Trophoblast cell (in vitro differentiated cells and primary cell): ENCODE measurements around the gene SLC35A4.
A peak's percentile ranks its signal among the peaks of the same experiment; 100 is the strongest.

Source experiments
- DNase-seq, 2 donors: peaks; one replicate each; pipeline ENCODE4 v3.0.0-alpha.2; 2016
- H2AFZ ChIP-seq: 2 replicates; pipeline ENCODE4 v1.6.1; 2013; ENCODE audit warnings: low read length, moderate library complexity, mild to moderate bottlenecking; ENCODE audit not compliant: insufficient read depth, poor library complexity
- H2AK5ac ChIP-seq: 2 replicates; pipeline ENCODE4 v1.6.1; 2013; ENCODE audit warnings: mild to moderate bottlenecking, low read length
- H2BK120ac ChIP-seq: 2 replicates; pipeline ENCODE4 v1.6.1; 2013; ENCODE audit warnings: low read length, mild to moderate bottlenecking, moderate library complexity; ENCODE audit not compliant: insufficient read depth, poor library complexity
- H2BK12ac ChIP-seq: 2 replicates; pipeline ENCODE4 v1.6.1; 2013; ENCODE audit warnings: mild to moderate bottlenecking, low read length, moderate library complexity
- H2BK5ac ChIP-seq: 2 replicates; pipeline ENCODE4 v1.6.1; 2013; ENCODE audit warnings: low read length, low read depth, moderate library complexity, mild to moderate bottlenecking; ENCODE audit not compliant: poor library complexity
- H3K14ac ChIP-seq: 2 replicates; pipeline ENCODE4 v1.6.1; 2013; ENCODE audit warnings: mild to moderate bottlenecking, low read length
- H3K18ac ChIP-seq: 2 replicates; pipeline ENCODE4 v1.6.1; 2013; ENCODE audit warnings: mild to moderate bottlenecking, low read length
- H3K23ac ChIP-seq: 2 replicates; pipeline ENCODE4 v1.6.1; 2013; ENCODE audit warnings: low read length
- H3K27ac ChIP-seq: 2 replicates; pipeline ENCODE4 v1.5.1; 2013; ENCODE audit warnings: low read depth, mild to moderate bottlenecking, inconsistent platforms, low read length, moderate library complexity
- H3K27me3 ChIP-seq: 2 replicates; pipeline ENCODE4 v1.6.1; 2013; ENCODE audit warnings: inconsistent platforms, mild to moderate bottlenecking, low read length, moderate library complexity; ENCODE audit not compliant: insufficient read depth
- H3K36me3 ChIP-seq, 2 experiments: 1 replicate in 1 of 2; 2 replicates in 1 of 2; pipeline ENCODE4 v1.6.1; 2013; ENCODE audit warnings: low read length in 2 of 2, mild to moderate bottlenecking in 2 of 2, moderate library complexity in 1 of 2; ENCODE audit not compliant: insufficient read depth in 2 of 2, control insufficient read depth in 1 of 2
- H3K4ac ChIP-seq: 2 replicates; pipeline ENCODE4 v1.6.1; 2013; ENCODE audit warnings: low read depth, mild to moderate bottlenecking, low read length, moderate library complexity
- H3K4me1 ChIP-seq, 2 experiments: 1 replicate in 1 of 2; 2 replicates in 1 of 2; pipeline ENCODE4 v1.6.1; 2013; ENCODE audit warnings: low read length in 2 of 2, mild to moderate bottlenecking in 2 of 2, moderate library complexity in 1 of 2; ENCODE audit not compliant: insufficient read depth in 2 of 2, control insufficient read depth in 1 of 2
- H3K4me2 ChIP-seq: 2 replicates; pipeline ENCODE4 v1.6.1; 2013; ENCODE audit warnings: inconsistent platforms, mild to moderate bottlenecking, low read length, moderate library complexity
- H3K4me3 ChIP-seq: 2 replicates; pipeline ENCODE4 v1.5.1; 2013; ENCODE audit warnings: mild to moderate bottlenecking, low read depth, low read length, inconsistent platforms
- H3K79me1 ChIP-seq: one replicate; pipeline ENCODE4 v1.6.1; 2013; ENCODE audit warnings: low read length
- H3K79me2 ChIP-seq: 2 replicates; pipeline ENCODE4 v1.6.1; 2013; ENCODE audit warnings: low read length, mild to moderate bottlenecking; ENCODE audit not compliant: control insufficient read depth, insufficient read depth, poor library complexity
- H3K9ac ChIP-seq: 2 replicates; pipeline ENCODE4 v1.6.1; 2013; ENCODE audit warnings: mild to moderate bottlenecking, low read length
- H3K9me3 ChIP-seq: 2 replicates; pipeline ENCODE4 v1.6.1; 2013; ENCODE audit warnings: low read depth, mild to moderate bottlenecking, control low read depth, inconsistent platforms, low read length; ENCODE audit not compliant: insufficient read depth
- H4K12ac ChIP-seq: 2 replicates; pipeline ENCODE4 v1.6.1; 2013; ENCODE audit warnings: low read depth, mild to moderate bottlenecking, low read length, moderate library complexity
- H4K8ac ChIP-seq: 2 replicates; pipeline ENCODE4 v1.6.1; 2013; ENCODE audit warnings: low read depth, mild to moderate bottlenecking, low read length, moderate library complexity
- H4K91ac ChIP-seq: one replicate; pipeline ENCODE4 v1.6.1; 2013; ENCODE audit warnings: low read depth, mild to moderate bottlenecking, low read length, moderate library complexity
- WGBS: extraction: QIAGEN DNeasy Blood & Tissue Kit; methylation state at CpG from one replicate; pipeline ENCODE4 v1.1.7; 2013; ENCODE audit warnings: missing lambda C conversion rate; ENCODE audit not compliant: insufficient read length, insufficient coverage; ENCODE audit errors: extremely low coverage; 5-methylcytosine and 5-hydroxymethylcytosine counted together

The SLC35A4 gene

DNA sequence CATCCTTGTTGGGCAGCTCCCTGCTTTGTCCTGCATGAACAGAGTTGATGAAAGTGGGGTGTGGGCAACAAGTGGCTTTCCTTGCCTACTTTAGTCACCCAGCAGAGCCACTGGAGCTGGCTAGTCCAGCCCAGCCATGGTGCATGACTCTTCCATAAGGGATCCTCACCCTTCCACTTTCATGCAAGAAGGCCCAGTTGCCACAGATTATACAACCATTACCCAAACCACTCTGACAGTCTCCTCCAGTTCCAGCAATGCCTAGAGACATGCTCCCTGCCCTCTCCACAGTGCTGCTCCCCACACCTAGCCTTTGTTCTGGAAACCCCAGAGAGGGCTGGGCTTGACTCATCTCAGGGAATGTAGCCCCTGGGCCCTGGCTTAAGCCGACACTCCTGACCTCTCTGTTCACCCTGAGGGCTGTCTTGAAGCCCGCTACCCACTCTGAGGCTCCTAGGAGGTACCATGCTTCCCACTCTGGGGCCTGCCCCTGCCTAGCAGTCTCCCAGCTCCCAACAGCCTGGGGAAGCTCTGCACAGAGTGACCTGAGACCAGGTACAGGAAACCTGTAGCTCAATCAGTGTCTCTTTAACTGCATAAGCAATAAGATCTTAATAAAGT lies 3.9 kb downstream of the SLC35A4 start:
- H3K79me1 ChIP-seq = peaks cover 11% of the 10 kb centered on the region
- H3K4me1 ChIP-seq = peaks cover 5 to 25% of the 10 kb centered on the region in 2 experiments
- no peak overlapping the region for H2BK5ac ChIP-seq
- no peak overlapping the region for H3K4me2 ChIP-seq
- no peak overlapping the region for H3K14ac ChIP-seq
- H4K12ac ChIP-seq = no peak overlapping the region
- no peak overlapping the region for H3K9ac ChIP-seq
- H2AFZ ChIP-seq = no peak overlapping the region
- H3K27me3 ChIP-seq = no peaks in the 10 kb centered on the region
- no peak overlapping the region for H3K18ac ChIP-seq
- no peaks in the 10 kb centered on the region for H3K9me3 ChIP-seq
- no peak overlapping the region for H3K4me3 ChIP-seq
- no peak overlapping the region for H2AK5ac ChIP-seq
- no peak overlapping the region for H4K8ac ChIP-seq
- H3K79me2 ChIP-seq = peaks cover 10% of the 10 kb centered on the region
- H3K23ac ChIP-seq = no peak overlapping the region
- H3K36me3 ChIP-seq = peaks cover 20 to 25% of the 10 kb centered on the region in 2 experiments
- no peak overlapping the region for H3K4ac ChIP-seq
- peak; percentile 30 to 35 for DNase-seq
- H3K27ac ChIP-seq = no peak overlapping the region
- WGBS = no CpG with 5 or more reads among the region's 2 CpGs
- no peak overlapping the region for H4K91ac ChIP-seq
- H2BK120ac ChIP-seq = no peak overlapping the region
- H2BK12ac ChIP-seq = no peak overlapping the region

DNA sequence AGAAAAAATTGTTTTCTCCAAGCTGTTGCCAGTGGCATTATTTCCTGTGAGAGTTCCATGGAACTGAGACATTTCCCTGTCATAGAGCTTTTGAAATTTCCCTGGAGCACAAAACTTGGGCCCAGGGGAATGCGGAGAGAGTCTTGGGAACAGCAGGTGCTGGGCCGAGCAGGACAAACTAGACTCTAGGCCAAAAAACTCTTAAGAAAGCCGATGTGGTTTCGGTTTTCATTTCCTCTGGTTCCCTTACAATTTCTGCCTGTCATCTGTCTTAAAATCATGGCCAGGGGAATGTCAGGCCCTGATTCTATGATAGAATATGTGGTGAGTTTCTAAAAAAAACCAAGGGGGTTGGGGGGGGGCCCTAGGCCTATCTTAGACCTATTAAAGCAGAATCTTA lies 4.6 kb downstream of the SLC35A4 start:
- Histone ChIP-seq H3K18ac (no peak overlapping the region), H3K4ac (no peak overlapping the region), H3K9me3 (no peaks in the 10 kb centered on the region), H4K12ac (no peak overlapping the region), H3K27ac (no peak overlapping the region), H3K14ac (no peak overlapping the region), H3K4me2 (no peak overlapping the region), H3K27me3 (no peaks in the 10 kb centered on the region), H2BK5ac (no peak overlapping the region), H3K9ac (no peak overlapping the region), H4K8ac (no peak overlapping the region), H2AK5ac (no peak overlapping the region), H3K4me1 (peaks cover 2 to 20% of the 10 kb centered on the region in 2 experiments), H4K91ac (no peak overlapping the region), H3K79me2 (peaks cover 7% of the 10 kb centered on the region), H3K23ac (no peak overlapping the region), H3K79me1 (peaks cover 8% of the 10 kb centered on the region), H2BK12ac (no peak overlapping the region), H2AFZ (no peak overlapping the region), H3K4me3 (no peak overlapping the region), H2BK120ac (no peak overlapping the region), H3K36me3 (peaks cover 20 to 25% of the 10 kb centered on the region in 2 experiments)
- WGBS = no CpG with 5 or more reads among the region's 4 CpGs
- peak; percentile 20 to 32 for DNase-seq

DNA sequence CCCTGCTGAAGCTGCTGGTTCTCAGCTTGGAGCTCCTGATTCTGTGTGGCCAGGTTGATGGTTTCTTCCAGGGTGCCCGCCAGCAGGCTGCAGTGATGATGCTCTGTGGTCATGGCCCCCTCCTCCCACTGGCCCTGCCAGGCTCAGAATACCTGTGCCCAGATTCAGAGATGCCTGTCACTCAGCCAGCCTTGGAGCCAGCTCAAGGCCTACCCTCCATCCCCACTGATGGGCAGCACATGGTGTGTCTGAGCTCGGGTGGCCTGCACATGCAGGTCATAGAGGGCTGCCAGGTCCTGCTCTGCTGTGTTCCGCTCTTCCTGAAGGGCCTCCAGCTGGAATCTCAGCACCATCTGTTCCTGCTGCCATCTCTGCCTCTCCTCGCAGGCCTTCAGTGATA lies 5.4 kb downstream of the SLC35A4 start:
- H3K79me2 ChIP-seq = peaks cover under 1% of the 10 kb centered on the region
- no peak overlapping the region for H3K27ac ChIP-seq
- no peak overlapping the region for H2BK5ac ChIP-seq
- no peak overlapping the region for H4K8ac ChIP-seq
- no peak overlapping the region for H3K18ac ChIP-seq
- H3K23ac ChIP-seq = no peak overlapping the region
- no peak overlapping the region for H3K9ac ChIP-seq
- no peak for DNase-seq
- H4K91ac ChIP-seq = no peak overlapping the region
- no peak overlapping the region for H3K14ac ChIP-seq
- no peak overlapping the region for H2AK5ac ChIP-seq
- peaks cover 2 to 20% of the 10 kb centered on the region in 2 experiments for H3K4me1 ChIP-seq
- no peak overlapping the region for H2BK12ac ChIP-seq
- no peak overlapping the region for H3K4me3 ChIP-seq
- no peaks in the 10 kb centered on the region for H3K27me3 ChIP-seq
- no peak overlapping the region for H2AFZ ChIP-seq
- H3K4me2 ChIP-seq = no peak overlapping the region
- peaks cover 20 to 25% of the 10 kb centered on the region in 2 experiments for H3K36me3 ChIP-seq
- H2BK120ac ChIP-seq = no peak overlapping the region
- H3K4ac ChIP-seq = no peak overlapping the region
- peaks cover under 1% of the 10 kb centered on the region for H3K79me1 ChIP-seq
- H3K9me3 ChIP-seq = no peaks in the 10 kb centered on the region
- no CpG with 5 or more reads among the region's 4 CpGs for WGBS
- no peak overlapping the region for H4K12ac ChIP-seq

DNA sequence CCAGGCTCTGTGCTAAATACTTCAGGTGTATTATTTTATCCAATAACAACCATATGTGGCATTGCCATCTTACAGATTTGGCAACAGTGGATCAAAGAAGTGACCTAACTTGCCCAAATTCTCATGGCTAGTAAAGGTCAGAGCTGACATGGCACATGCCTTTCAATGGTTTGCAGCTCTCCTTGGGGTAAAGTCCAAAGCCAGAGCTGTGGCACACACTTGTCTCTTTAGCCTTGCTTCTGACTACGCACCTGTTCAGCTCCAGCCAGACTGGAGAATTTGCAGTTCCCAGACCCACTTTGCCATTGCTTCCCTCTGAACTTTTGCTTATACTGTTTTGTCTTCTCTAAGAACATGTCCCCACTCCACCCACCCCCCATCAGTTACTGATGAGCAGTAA lies 5.9 kb downstream of the SLC35A4 start:
- H3K79me2 ChIP-seq = no peaks in the 10 kb centered on the region
- WGBS = no CpG with 5 or more reads among the region's 1 CpG
- H3K4me3 ChIP-seq = no peak overlapping the region
- H3K4me1 ChIP-seq = peaks cover 2 to 17% of the 10 kb centered on the region in 2 experiments
- H4K12ac ChIP-seq = no peak overlapping the region
- H2BK120ac ChIP-seq = no peak overlapping the region
- no peak overlapping the region for H2AFZ ChIP-seq
- no peaks in the 10 kb centered on the region for H3K27me3 ChIP-seq
- no peak overlapping the region for H3K14ac ChIP-seq
- H3K4ac ChIP-seq = no peak overlapping the region
- no peak overlapping the region for H2BK12ac ChIP-seq
- H2AK5ac ChIP-seq = no peak overlapping the region
- H3K36me3 ChIP-seq = peaks cover 20 to 25% of the 10 kb centered on the region in 2 experiments
- H3K4me2 ChIP-seq = no peak overlapping the region
- no peaks in the 10 kb centered on the region for H3K79me1 ChIP-seq
- DNase-seq = no peak
- H4K91ac ChIP-seq = no peak overlapping the region
- no peak overlapping the region for H3K23ac ChIP-seq
- no peak overlapping the region for H3K9ac ChIP-seq
- no peak overlapping the region for H3K27ac ChIP-seq
- H3K9me3 ChIP-seq = peaks cover 3% of the 10 kb centered on the region
- H3K18ac ChIP-seq = no peak overlapping the region
- H4K8ac ChIP-seq = no peak overlapping the region
- no peak overlapping the region for H2BK5ac ChIP-seq
